ENCODE data around the gene CFAP100. TPM values are rescaled to one million over a fixed set of nuclear protein-coding genes. Genes with fewer than 3 reads are reported as not detected.
A peak's percentile ranks its signal among the peaks of the same experiment; 100 is the strongest.

CFAP100 gene
- total RNA-seq, 1 donor from 2014 or later = not detected

DNA sequence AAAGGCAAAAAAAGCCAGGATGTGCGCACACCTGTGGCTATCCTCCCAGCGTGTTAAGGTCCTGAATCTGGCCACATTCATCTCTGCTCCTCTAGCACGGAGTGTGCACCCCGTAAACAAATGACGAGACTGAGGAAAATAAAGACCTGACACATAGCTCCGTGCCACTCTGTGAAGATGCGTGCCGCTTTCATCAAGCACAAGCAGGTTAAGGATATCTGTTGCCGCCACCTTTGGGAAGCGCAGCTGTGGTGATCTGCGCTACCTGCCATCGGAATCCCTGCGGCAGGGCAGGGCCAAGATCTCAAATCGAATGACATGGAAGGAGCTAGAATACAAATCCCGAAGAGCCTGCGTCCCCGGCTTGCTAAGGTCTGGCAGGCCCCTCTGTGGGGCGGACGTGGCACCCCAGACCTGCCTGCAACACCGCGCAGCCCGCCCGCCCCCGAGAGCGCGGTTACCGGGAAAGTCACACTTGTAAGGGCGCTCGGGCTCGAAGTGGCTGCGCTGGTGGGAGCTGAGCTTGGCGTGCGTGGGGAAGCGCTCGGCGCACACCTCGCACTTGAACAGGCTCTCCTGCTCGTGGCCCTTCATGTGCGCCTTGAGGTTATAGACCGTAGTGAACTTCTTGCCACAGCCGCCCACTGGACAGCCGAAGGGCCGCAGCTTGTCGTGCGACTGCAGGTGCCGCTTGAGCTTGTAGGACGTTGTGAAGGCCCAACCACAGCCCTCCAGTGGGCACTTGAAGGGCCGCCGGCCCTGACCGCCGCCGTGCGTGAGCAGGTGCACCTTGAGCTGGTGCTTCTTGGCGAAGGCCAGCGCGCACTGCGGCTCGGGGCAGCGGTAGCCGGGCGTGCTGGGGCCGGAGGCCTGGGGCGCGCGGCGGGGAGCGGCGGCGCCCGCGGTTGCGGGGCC, 80.0 kb downstream of the CFAP100 start:
- TF ChIP-seq, protein P1, sequence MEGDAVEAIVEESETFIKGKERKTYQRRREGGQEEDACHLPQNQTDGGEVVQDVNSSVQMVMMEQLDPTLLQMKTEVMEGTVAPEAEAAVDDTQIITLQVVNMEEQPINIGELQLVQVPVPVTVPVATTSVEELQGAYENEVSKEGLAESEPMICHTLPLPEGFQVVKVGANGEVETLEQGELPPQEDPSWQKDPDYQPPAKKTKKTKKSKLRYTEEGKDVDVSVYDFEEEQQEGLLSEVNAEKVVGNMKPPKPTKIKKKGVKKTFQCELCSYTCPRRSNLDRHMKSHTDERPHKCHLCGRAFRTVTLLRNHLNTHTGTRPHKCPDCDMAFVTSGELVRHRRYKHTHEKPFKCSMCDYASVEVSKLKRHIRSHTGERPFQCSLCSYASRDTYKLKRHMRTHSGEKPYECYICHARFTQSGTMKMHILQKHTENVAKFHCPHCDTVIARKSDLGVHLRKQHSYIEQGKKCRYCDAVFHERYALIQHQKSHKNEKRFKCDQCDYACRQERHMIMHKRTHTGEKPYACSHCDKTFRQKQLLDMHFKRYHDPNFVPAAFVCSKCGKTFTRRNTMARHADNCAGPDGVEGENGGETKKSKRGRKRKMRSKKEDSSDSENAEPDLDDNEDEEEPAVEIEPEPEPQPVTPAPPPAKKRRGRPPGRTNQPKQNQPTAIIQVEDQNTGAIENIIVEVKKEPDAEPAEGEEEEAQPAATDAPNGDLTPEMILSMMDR (conservative IDR thresholded peaks at IDR 0.05; ENCODE audit: low read depth, low read length) = no peak
- peak overlapping the region; percentile 85 for H3K4me3 ChIP-seq (ENCODE audit: low read depth, low read length)
- DNase-seq (ENCODE audit: low read depth) = no peak

DNA sequence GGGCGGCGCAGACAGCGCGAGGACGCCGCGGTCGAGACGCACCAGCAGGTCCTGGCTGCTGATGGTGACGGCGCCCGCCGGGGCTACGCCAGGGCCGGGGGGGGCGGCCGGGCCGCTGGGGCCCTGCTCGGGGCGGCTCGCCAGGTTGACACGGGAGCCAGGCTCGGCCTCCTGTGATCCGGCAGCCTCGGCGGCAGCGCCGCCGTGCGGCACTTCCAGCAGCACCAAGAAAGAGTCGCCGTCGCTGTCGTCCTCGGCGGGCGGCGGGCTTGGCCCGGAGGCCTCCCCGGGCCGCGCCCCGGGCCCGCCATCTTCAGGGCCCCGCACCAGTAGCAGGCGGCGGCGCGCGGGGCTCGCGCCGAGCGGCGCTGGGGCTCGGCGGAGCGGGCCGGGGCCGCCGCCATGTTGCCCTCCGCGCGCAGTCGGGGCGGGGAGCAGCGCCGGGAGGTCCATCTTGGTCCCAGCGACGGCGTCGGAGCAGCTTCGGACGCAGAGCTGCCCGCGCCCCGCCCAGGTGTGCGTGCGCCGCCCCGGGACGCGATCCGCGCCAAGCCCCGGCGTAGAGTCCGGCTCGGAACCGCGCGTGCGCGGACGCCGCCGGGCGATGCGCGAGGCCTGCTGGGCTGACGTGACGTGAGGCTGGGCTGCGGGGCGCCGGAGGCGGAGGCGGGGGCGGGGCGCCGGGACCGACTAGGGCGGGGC, 80.9 kb downstream of the CFAP100 start, which contains the start of gene ZXDC:
ZXDC (minus strand) TSS at position 479 of the 702 bp plus-strand sequence; CDS start at position 453, 26 bp downstream.
- TF ChIP-seq, protein P1 (conservative IDR thresholded peaks at IDR 0.05; ENCODE audit: low read depth, low read length) = peak; percentile 32
- H3K4me3 ChIP-seq (ENCODE audit: low read depth, low read length) = peak within 1 kb of the TSS; percentile 85
- DNase-seq (ENCODE audit: low read depth) = no peak

DNA sequence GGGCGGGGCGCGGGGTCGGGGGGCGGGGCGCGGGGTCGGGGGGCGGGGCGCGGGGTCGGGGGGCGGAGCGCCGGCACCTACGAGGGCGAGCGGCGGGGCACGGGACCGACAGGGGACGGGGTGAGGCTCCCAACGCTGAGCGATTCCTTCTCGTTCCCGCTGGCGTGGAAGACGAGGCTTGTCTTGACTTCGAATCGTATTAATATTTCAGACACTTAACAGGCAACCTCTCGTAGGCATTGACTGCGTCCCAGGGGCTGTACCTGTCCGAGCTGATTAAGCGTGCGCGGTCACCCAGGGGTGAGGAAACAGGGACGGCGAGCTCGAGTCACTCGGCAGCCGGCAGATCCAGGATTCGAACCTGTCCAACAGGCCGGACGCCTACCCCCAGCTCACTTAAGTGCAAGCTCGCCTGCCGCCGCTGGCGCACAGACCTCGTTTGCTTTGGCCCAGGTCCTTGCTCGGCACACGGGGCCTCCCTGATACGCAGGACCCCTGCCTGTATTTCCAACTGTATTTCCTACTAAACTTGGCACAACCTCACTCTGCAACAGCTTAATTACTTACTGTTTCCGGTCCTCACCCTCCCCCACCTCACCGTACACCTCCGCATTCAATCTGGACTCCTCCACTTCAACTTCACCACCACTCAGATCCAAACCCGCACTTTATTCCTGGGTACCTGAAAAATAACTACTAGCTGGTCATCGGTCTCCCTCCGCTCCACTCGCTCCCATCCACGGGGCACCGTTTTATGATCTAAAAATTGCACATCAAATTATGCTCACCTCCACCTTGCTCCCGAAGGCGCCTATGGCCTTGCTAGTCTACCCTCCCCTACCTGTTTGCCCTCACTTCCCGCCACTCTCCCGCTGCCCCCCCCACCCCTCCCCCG, 81.7 kb downstream of the CFAP100 start:
- TF ChIP-seq, protein P1 (conservative IDR thresholded peaks at IDR 0.05; ENCODE audit: low read depth, low read length) = no peak
- peak overlapping the region; percentile 66 for H3K4me3 ChIP-seq (ENCODE audit: low read depth, low read length)
- no peak for DNase-seq (ENCODE audit: low read depth)

DNA sequence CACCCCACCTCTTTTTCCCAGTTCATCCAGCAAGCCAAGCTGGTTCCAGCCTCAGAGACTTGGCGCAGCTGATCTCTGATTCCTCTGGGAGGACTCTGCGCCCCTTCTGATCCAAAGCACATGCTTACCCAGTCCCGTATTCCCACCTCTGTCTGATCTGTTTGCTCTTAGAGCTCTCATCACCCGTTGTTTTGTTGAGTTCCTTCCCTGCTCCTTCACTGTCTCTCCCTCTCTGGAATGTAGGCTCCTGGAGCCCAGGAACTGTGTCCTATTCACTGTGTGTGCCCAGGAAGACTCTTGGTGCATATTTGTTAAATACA, 82.3 kb downstream of the CFAP100 start:
- TF ChIP-seq, protein P1 (conservative IDR thresholded peaks at IDR 0.05; ENCODE audit: low read depth, low read length) = no peak
- no peak for DNase-seq (ENCODE audit: low read depth)
- H3K4me3 ChIP-seq (ENCODE audit: low read depth, low read length) = no peak overlapping the region

DNA sequence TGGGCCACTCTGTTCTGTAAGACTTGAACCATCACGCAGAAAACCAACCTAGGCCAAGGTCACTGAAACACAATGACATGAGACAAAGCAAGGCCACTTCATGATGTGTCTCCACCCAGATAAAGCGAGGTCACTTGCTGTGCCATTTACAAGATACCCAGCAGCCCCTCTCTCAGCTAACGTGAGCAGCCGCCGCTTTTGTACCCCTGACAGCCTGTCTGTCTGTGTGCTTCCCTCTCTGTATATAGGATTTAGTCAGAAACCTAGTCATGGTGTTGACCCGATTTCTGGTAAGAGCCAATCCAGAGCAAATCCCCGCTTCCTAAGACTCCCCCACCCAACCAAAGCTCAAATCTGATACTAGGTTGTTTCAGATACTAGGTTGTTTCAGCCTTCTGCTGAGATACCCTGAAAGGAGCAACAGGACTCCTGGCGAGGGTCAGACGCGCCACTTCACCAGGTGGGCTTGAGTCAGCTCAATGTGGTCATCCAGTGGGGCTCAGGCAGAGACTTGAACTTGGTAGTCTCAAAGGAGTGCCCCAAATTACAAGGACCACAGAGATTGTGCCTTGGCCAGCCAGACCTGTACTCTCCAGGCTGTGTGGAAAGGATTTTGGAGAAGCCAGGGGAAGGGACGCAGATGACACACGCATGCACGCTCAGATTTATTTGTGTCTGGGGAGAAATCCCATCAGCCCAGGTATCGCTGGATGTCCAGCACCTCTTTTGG, 84.0 kb downstream of the CFAP100 start:
- no peak for DNase-seq (ENCODE audit: low read depth)

More for the DNA sequence above, 84.0 kb downstream of the CFAP100 start:
- TF ChIP-seq, protein P1 (conservative IDR thresholded peaks at IDR 0.05; ENCODE audit: low read depth, low read length) = no peak
- no peak overlapping the region for H3K4me3 ChIP-seq (ENCODE audit: low read depth, low read length)

Measured in epithelial cell of proximal tubule (primary cell).